Measurements from ENCODE around the gene NKX2-4. TPM values are rescaled to one million over a fixed set of nuclear protein-coding genes. Genes with fewer than 3 reads are reported as not detected.

NKX2-4 gene
- total and polyA plus RNA-seq, 2 of the 13 experiments (the other 11 are each of a cell fraction or from before 2014, with no cell fraction given): not detected

DNA sequence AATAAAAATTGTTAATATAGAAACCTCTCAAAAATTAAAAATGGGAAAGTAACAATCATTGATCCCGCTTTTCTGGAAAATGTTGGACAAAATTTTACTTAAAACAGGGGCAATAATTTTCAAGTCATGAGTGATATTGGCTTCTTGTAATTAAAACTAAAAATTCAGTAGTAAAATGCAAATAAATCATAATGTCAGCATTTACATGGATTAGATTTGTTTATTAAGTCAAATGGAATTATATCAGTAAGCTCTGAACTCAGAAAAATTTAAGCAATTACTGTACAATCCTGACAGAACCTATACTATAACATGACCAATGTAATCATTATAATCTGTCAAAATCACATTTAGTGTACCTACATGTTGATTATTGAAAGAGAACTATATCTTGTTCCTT, 39.9 kb upstream of the NKX2-4 start:
- in situ Hi-C loops (cut with HindIII; ENCODE audit: extremely low pct_ligation_motif_present, low pct_unique_long_range_greater_than_20kb): no loop called here
- TF ChIP-seq MAFF (IDR thresholded peaks at IDR 0.05; ENCODE audit: low read depth, low read length) (peak; percentile 61; the same call in 1 of the 2 replicates), SNAPC2 (CRISPR knock-in tag; IDR thresholded peaks at IDR 0.05) (no peak), MAFK (conservative IDR thresholded peaks at IDR 0.05 in 1 of 2, IDR thresholded peaks at IDR 0.05 in 1 of 2; ENCODE audit: low read length in 2 of 2) (peak; percentile 18 to 50; a peak in 1 of 4 replicates), U2AF1 (optimal IDR thresholded peaks at IDR 0.05; ENCODE audit: low read depth, low read length) (no peak)
- H4K20me1 ChIP-seq (ENCODE audit: insufficient read depth, low read length): no peaks in the 10 kb centered on the region
- H3K79me2 ChIP-seq (ENCODE audit: insufficient read depth, low read length): no peaks in the 10 kb centered on the region
- intact Hi-C loops (cut with micrococcal nuclease; ENCODE audit: unreplicated experiment): no loop called here
- H3K9me3 ChIP-seq (ENCODE audit: low read length): no peaks in the 10 kb centered on the region
- no peak overlapping the region for H3K4me2 ChIP-seq (ENCODE audit: low read depth, low read length)
- no TSS peak for BruUV-seq (replicated peaks)
- POLR2A ChIA-PET: no interaction called here
- H3K4me1 ChIP-seq (ENCODE audit: insufficient read depth, low read length): no peaks in the 10 kb centered on the region
- CTCF ChIA-PET (ENCODE audit: low intra/inter-chr PET ratio, low total read pairs): no interaction called here
- H3K36me3 ChIP-seq (replicated peaks in 1 of 2; ENCODE audit: control insufficient read depth in 1 of 2, insufficient read depth in 2 of 2, low read length in 2 of 2): no peaks in the 10 kb centered on the region
- 32% methylated on average over 1 of the region's 1 CpG for WGBS (ENCODE audit: low lambda C conversion rate)
- H3K27me3 ChIP-seq (ENCODE audit: control insufficient read depth in 1 of 2, insufficient read depth in 2 of 2, low read length in 2 of 2): peaks cover 0 to 21% of the 10 kb centered on the region in 2 experiments; a peak in 3 of 5 replicates
- ATAC-seq (no peak), FAIRE-seq (no peak), DNase-seq (ENCODE audit: low spot score) (no peak)
- no peak overlapping the region for H3K4me3 ChIP-seq (replicated peaks in 1 of 3; ENCODE audit: insufficient read depth in 1 of 3, low read depth in 2 of 3, low read length in 3 of 3)
- H3K9ac ChIP-seq (ENCODE audit: insufficient read depth, low read depth, low read length): no peak overlapping the region
- H3K27ac ChIP-seq (ENCODE audit: extremely low read length, insufficient read depth, low read length): no peak overlapping the region
- no peak overlapping the region for H2AFZ ChIP-seq (ENCODE audit: low read length)

GRCh38 chr20:21436205-21436604, 38.9 kb upstream of the NKX2-4 start:
- no peaks in the 10 kb centered on the region for H3K36me3 ChIP-seq (replicated peaks in 1 of 2; ENCODE audit: control insufficient read depth in 1 of 2, insufficient read depth in 2 of 2, low read length in 2 of 2)
- H4K20me1 ChIP-seq (ENCODE audit: insufficient read depth, low read length): no peaks in the 10 kb centered on the region
- in situ Hi-C loops (cut with HindIII; ENCODE audit: extremely low pct_ligation_motif_present, low pct_unique_long_range_greater_than_20kb) (no loop called here), intact Hi-C loops (cut with micrococcal nuclease; ENCODE audit: unreplicated experiment) (no loop called here)
- DNase-seq (ENCODE audit: low spot score) (peak; percentile 13), FAIRE-seq (no peak), ATAC-seq (no peak)
- H3K9me3 ChIP-seq (ENCODE audit: low read length): no peaks in the 10 kb centered on the region
- no TSS peak for BruUV-seq (replicated peaks)
- H3K4me2 ChIP-seq (ENCODE audit: low read depth, low read length): no peak overlapping the region
- ChIA-PET POLR2A (no interaction called here), CTCF (ENCODE audit: low intra/inter-chr PET ratio, low total read pairs) (no interaction called here)
- 17% methylated on average over 4 of the region's 4 CpGs for WGBS (ENCODE audit: low lambda C conversion rate)
- no peaks in the 10 kb centered on the region for H3K79me2 ChIP-seq (ENCODE audit: insufficient read depth, low read length)
- no peaks in the 10 kb centered on the region for H3K4me1 ChIP-seq (ENCODE audit: insufficient read depth, low read length)
- H3K27ac ChIP-seq (ENCODE audit: extremely low read length, insufficient read depth, low read length): no peak overlapping the region
- H3K9ac ChIP-seq (ENCODE audit: insufficient read depth, low read depth, low read length): no peak overlapping the region
- TF ChIP-seq SIN3B (IDR thresholded peaks at IDR 0.05; ENCODE audit: low read length) (no peak), ZNF256 (CRISPR knock-in tag; conservative IDR thresholded peaks at IDR 0.05) (no peak), NR1H2 (CRISPR knock-in tag; IDR thresholded peaks at IDR 0.05; ENCODE audit: borderline replicate concordance, low read depth) (no peak), ZNF414 (CRISPR knock-in tag; IDR thresholded peaks at IDR 0.05) (no peak), CCDC6 (CRISPR knock-in tag; IDR thresholded peaks at IDR 0.05) (no peak), NBN (conservative IDR thresholded peaks at IDR 0.05) (no peak), MYNN (CRISPR knock-in tag; IDR thresholded peaks at IDR 0.05; ENCODE audit: low read depth) (no peak), SP2 (CRISPR knock-in tag; IDR thresholded peaks at IDR 0.05) (no peak)
- TF ChIP-seq, protein P1, sequence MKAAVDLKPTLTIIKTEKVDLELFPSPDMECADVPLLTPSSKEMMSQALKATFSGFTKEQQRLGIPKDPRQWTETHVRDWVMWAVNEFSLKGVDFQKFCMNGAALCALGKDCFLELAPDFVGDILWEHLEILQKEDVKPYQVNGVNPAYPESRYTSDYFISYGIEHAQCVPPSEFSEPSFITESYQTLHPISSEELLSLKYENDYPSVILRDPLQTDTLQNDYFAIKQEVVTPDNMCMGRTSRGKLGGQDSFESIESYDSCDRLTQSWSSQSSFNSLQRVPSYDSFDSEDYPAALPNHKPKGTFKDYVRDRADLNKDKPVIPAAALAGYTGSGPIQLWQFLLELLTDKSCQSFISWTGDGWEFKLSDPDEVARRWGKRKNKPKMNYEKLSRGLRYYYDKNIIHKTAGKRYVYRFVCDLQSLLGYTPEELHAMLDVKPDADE (CRISPR knock-in tag; IDR thresholded peaks at IDR 0.05): no peak
- no peak overlapping the region for H3K4me3 ChIP-seq (replicated peaks in 1 of 3; ENCODE audit: insufficient read depth in 1 of 3, low read depth in 2 of 3, low read length in 3 of 3)
- H3K27me3 ChIP-seq (ENCODE audit: control insufficient read depth in 1 of 2, insufficient read depth in 2 of 2, low read length in 2 of 2): peaks cover 0 to 21% of the 10 kb centered on the region in 2 experiments; a peak in 3 of 5 replicates
- no peak overlapping the region for H2AFZ ChIP-seq (ENCODE audit: low read length)

All from HepG2 (cell line).